Transverse colon (tissue), 4 donors: ENCODE measurements around the gene PLEKHG4.

Source experiments
- CTCF ChIP-seq, 5 experiments: fragments of 200-600 bp in 3 of 5; fragments of 450-650 bp in 2 of 5; sonication (generic) in 3 of 5; IDR thresholded peaks; 1 replicate in 2 of 5; 2 replicates in 3 of 5; pipeline ENCODE4 v1.5.1; 2016 to 2017; ENCODE audit warnings: antibody characterized with exemption in 5 of 5, inconsistent platforms in 3 of 5, mild to moderate bottlenecking in 2 of 5, moderate library complexity in 1 of 5
- EP300 ChIP-seq: sonication (generic); formaldehyde crosslinking; IDR thresholded peaks from one replicate; pipeline ENCODE4 v1.6.1; 2017; ENCODE audit warnings: antibody characterized with exemption, low read depth
- POLR2A ChIP-seq: fragments of 450-650 bp; IDR thresholded peaks from one replicate; pipeline ENCODE4 v1.6.1; 2016; ENCODE audit warnings: antibody characterized with exemption, mild to moderate bottlenecking, moderate library complexity
- POLR2AphosphoS5 ChIP-seq, 3 donors: sonication (generic); formaldehyde crosslinking; IDR thresholded peaks; one replicate each; pipeline ENCODE4 v1.6.1; 2016; ENCODE audit warnings: antibody characterized with exemption in 3 of 3

GRCh38 chr16:67301080-67301782, 21.9 kb downstream of the PLEKHG4 start:
- TF ChIP-seq CTCF (IDR thresholded peaks at IDR 0.05) (no peak), POLR2A (no peak), EP300 (no peak), POLR2AphosphoS5 (IDR thresholded peaks at IDR 0.05) (no peak)
